Stomach (tissue), 4 donors: Measurements from ENCODE around the gene RSKR.

Source experiments
- POLR2AphosphoS5 ChIP-seq, 3 donors: sonication (generic); formaldehyde crosslinking; IDR thresholded peaks; one replicate each; pipeline ENCODE4 v1.6.1; 2016; ENCODE audit warnings: antibody characterized with exemption in 3 of 3
- TF ChIP-seq, protein P1 (sequence below), 7 experiments: fragments of 450-650 bp in 4 of 7; fragments of 200-600 bp in 3 of 7; sonication (generic) in 3 of 7; IDR thresholded peaks; one replicate each; pipeline ENCODE4 v1.5.1; 2016 to 2019; ENCODE audit warnings: antibody characterized with exemption in 7 of 7, control low read depth in 2 of 7, mild to moderate bottlenecking in 1 of 7

DNA sequence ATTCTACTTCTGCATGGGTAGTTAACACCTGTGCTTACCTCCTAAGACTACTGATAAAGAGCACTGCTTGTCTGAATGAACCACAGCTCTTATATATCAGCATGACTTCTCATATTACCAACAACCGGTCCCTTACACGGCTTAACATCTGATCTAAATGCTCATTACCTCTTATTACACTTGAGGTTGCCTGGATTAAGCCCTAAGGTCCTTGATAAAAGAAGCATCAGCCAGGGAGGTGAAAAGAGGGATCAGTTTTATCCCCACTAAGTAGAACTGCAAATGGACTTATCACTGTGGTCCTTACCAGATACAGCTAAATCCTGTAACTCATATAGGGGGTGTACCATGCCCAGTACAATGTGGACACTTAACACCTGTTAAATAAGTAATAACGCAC lies 8.2 kb upstream of the RSKR start:
- TF ChIP-seq, protein P1, sequence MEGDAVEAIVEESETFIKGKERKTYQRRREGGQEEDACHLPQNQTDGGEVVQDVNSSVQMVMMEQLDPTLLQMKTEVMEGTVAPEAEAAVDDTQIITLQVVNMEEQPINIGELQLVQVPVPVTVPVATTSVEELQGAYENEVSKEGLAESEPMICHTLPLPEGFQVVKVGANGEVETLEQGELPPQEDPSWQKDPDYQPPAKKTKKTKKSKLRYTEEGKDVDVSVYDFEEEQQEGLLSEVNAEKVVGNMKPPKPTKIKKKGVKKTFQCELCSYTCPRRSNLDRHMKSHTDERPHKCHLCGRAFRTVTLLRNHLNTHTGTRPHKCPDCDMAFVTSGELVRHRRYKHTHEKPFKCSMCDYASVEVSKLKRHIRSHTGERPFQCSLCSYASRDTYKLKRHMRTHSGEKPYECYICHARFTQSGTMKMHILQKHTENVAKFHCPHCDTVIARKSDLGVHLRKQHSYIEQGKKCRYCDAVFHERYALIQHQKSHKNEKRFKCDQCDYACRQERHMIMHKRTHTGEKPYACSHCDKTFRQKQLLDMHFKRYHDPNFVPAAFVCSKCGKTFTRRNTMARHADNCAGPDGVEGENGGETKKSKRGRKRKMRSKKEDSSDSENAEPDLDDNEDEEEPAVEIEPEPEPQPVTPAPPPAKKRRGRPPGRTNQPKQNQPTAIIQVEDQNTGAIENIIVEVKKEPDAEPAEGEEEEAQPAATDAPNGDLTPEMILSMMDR (IDR thresholded peaks at IDR 0.05), result no peak
- TF ChIP-seq POLR2AphosphoS5 (IDR thresholded peaks at IDR 0.05), result no peak
